NCI-H187 treated with DMSO at 0.1 percent for 48 hours (cell line): Measurements from ENCODE around the gene ALDH5A1.

ENCODE experiments used
- DNase-seq: peaks from one replicate; lab custom pipeline; 2025; lab: John Stamatoyannopoulos, UW

Gene ALDH5A1

GRCh38 chr6:24524805-24525204, 30.0 kb downstream of the ALDH5A1 start:
- DNase-seq, result no peak

DNA sequence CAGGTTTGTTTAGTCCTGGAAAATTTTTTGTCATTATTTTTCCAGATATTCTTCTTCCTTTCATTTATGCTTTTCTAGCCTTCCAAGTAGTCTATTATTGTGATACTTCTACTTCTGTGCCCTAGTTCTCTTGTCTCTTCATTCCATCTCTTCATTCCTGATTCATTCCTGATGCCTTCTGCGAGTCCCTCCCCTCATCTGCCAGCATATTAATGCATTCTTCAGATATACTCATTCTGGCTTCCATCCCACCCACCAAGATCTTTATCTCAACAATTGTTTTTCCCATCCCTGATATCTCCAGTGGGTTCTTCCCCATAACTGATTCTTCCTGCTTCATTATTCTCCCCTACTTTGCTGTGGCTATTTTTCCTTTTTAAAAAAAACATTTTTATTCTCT, 35.2 kb downstream of the ALDH5A1 start:
- no peak for DNase-seq

DNA sequence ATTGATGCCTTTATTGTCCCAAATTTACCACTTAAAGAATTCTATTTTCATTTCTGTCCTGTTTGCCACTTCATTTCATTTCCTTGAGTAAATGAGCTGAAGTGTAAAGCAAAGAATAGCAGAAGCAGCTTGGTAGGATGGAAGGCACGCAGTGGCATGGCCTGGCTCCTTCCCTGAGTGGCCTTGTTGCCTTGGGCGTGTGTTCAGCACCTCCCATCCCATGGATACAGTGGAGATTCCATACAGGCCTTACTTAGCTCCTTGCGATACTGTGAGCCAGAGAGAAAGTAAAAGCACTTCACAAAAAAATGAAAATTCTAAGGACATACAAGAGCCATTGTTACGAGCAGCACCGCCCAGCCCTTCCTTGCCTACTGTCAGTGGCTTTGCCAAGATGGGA, 39.6 kb downstream of the ALDH5A1 start:
- DNase-seq, result no peak

DNA sequence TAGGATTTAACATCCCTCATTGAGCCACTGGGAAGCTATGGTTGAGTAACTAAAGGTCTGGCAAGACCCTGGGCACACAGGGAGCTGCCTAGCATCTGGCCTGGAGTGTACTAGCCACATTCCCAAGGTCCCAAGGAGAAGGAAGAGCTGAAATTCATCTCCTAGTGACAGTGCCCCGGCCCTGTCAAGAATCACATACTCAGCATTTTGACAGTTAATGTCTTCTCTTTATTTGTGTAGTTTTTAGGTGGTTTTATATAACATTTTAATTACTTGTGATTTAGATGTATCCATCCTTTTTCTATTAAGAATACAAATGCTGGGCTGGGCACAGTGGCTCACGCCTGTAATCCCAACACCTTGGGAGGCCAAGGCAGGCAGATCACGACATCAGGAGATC, 40.4 kb downstream of the ALDH5A1 start:
- no peak for DNase-seq

GRCh38 chr6:24536466-24536865, 41.7 kb downstream of the ALDH5A1 start:
- no peak for DNase-seq

GRCh38 chr6:24537082-24537699, 42.4 kb downstream of the ALDH5A1 start:
- DNase-seq, result no peak

- no peak for DNase-seq
These were observed 43.1 kb downstream of the ALDH5A1 start for GRCh38 chr6:24537771-24538385.

DNA sequence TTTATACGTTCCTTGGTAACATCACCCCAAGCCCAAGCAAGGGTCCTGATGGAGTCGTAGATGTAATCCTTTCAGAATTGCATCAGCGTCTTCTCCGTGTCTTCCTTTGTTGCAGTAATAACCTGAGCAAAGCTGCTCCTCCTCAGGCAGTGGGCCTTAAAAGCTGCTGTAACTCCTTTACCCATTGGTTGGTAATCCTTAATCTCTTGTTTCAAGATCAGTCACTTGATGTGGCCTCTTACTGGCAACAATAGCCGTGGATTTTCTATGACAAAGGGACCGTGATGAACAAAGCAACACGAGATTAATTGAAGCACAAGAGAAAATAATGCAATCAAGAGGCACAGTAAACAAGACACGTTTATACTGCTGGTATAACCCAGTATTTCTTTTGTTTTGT, 44.6 kb downstream of the ALDH5A1 start:
- no peak for DNase-seq

DNA sequence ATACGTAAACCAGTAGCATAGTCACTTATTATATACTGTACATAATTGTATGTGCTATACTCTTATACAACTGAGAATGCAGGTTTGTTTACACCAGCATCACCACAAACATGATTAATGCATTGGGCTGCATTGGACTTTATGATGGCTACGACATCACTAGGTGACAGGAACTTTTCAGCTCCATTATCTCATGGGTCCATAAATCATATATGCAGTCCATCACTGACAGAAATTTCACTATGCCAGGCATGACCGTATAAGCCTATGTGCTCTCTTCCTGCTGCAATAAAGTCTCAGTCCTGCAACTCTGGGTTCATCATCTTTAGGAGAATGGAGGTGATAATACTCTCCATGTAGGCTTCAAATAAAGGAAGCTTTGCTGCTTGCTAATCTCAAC, 45.4 kb downstream of the ALDH5A1 start:
- DNase-seq, result no peak

- no peak for DNase-seq
These were observed 48.9 kb downstream of the ALDH5A1 start for GRCh38 chr6:24543683-24544082.

DNA sequence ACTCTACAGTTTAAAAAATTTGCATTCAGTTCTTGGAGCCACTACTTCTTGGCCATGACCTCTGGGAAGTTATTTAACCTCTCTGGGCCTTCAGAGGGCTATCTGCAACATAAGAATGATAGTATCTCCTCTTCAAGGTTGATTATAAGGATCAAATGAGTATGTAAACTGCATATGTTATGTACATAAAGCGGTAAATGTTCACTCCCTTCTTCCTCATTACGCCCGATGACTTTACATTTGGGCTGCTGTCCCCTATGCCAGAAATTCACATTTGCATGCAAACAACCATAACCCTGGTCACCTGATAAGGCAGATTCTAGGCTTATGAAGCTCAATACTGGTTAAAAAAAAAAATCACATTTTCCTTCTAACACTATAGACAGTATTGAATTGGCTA, 50.4 kb downstream of the ALDH5A1 start:
- DNase-seq, result no peak

DNA sequence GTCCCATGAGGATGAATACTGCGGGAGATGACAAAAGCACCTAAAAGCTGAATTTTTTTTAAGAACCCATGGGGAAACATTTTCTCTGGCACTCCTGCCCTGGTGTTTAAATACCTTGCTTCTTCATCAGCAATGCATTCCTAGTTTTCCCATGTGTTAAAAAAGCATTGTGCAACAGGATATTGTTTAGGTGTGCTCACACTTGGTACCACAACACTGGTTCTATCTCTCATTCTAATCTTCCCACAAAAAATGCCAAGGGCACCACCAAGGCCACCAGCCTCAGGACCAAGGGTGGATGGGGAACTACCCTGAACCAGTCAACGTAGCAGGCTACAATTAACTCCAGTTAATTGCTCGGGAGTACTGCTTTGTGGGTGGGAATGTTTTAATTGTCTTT, 50.9 kb downstream of the ALDH5A1 start:
- no peak for DNase-seq

GRCh38 chr6:24546439-24546838, 51.7 kb downstream of the ALDH5A1 start:
- DNase-seq, result no peak

DNA sequence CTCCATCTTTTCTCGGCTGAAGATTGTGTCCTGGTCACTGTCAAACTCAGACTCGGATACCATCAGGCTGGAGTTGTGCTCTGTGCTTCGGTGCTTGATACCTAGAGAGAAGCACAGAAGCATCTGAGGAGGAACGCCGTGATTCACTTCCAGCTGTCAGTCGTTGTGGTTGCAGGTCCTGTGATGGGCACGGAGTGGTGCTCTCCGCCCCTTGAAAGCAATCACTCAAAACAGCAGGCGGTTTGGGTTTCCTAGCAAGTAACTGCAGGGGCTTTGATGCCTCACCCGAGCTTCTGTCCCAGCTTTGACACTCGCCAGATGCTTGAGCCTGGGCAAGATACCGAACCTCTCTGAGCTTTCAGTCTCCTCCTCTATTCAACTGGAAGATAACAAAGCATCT, 52.5 kb downstream of the ALDH5A1 start:
- DNase-seq, result peak; percentile 31

- no peak for DNase-seq
These were observed 54.4 kb downstream of the ALDH5A1 start for GRCh38 chr6:24549158-24549557.

DNA sequence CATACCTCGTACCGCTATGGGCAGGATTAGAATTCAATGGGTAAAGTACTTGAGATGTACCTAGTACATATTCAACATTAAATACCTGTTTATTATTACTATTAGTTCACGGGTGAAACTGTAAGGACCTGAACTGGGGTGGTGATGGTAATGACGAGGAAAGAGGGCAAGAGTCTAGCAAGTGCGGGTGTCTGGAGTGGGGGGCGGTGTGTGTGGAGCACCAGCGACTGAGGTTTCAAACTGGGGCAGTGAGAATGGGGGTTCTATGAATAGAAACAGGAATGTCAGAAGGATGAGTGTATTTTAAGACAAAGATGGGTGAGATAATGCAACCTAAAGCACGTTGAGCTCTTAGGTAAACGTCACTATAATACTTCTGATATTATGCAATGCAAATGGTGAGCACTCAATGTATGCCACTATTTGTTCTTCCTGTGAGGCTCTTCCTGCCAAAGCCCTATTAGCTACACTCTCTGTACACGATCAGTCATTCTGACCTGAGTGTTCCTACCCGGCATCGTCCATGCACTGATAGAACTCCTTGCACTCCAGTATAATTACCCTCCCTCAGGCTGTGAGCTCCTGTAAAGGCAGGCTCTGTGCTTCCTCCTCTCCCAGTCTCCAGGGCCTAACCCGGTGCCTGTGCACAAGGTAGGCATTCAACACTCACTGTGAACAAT, 55.0 kb downstream of the ALDH5A1 start:
- no peak for DNase-seq

DNA sequence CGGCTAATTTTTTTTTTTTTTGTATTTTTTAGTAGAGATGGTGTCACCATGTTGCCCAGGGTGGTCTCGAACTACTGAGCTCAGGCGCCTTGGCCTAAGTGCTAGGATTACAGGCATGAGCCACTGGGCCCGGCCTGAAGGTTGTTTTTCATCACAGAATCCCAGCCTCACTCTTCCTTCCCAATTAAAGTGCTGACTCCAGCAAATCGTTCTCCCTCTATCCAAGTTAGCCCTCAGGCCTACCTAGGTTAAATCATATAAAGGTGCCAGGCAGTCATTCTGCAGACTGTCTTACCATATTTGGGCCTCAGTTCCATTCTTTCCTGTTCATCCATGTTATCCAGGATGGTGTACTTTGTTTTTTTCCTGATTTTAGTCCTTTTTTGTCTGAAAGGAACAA, 56.4 kb downstream of the ALDH5A1 start:
- no peak for DNase-seq

- DNase-seq, result no peak
These were observed 59.7 kb downstream of the ALDH5A1 start for GRCh38 chr6:24554474-24554873.

GRCh38 chr6:24558516-24558915, 63.7 kb downstream of the ALDH5A1 start:
- DNase-seq, result no peak

DNA sequence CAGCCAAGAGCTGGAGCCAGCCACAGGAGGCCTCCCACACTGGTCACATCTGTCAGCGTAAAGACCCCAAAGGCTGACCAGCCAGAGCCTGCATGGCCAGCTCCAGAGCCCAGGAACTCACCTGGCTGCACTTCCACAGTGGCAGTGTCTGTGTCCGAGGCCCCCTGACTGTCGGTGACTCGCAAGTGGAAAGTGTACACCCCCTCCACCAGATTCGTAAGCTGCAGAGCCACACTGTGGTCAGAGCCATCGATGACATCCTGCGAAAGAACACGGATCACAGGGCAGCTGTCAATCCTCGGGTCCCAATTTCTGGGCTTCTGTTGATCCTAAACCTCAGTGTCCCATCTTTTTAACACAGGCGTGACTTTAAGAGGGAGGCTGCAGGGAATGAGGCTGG, 69.3 kb downstream of the ALDH5A1 start:
- no peak for DNase-seq

GRCh38 chr6:24565196-24565595, 70.4 kb downstream of the ALDH5A1 start:
- no peak for DNase-seq

DNA sequence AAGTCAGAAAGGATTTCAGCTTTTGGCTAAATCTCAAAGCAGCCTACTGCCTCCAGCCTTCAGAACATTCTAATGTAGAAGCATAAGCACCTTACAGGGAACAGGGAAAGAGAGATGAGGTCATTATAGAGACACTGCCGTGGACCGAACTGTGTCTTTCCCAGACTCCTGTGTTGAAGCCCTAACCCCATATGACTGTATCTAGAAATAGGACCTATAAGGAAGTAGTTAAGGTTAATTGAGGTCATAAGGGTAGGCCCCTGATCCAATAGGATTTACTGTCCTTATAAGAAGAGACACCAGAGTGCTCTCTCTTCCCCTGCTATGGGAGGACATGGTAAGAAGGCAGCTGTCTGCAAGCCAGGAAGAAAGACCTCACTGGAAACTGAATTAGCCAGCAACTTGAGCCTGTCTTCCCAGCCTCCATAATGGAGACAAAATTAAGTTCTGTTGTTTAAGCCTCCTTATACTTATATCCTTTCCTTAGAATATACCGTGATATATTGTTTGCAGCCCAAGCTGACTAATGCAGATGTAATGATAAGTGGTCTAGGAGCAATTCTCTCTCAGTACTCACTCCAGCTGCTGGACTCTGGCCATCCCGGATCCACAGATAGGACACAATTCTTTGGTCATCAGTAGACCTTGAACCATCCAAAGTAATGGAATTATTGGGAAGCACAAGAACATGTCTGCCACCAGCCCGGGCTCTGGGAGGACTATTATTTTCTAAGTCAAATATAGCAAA, 71.4 kb downstream of the ALDH5A1 start:
- DNase-seq, result no peak

DNA sequence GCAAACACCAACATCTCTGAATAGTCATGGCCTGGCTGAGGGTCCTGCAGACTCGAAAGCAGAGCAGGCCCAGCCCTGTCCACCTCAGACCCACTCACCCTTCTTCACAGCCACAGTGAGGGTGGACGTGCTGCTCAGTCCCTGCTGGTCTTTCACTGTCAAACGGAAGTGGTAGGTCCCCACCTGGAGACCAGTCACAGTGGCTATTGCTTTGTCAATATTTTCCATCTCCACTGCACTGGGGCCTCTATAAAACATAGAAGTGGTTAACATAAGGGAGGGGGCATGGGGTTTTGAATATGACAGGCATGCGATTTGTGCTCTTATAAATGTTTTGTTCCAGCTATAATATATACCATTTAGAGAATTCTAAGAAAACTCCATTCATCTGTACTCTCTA, 73.9 kb downstream of the ALDH5A1 start:
- no peak for DNase-seq
